ENCODE data around the gene CAMK1. TPM values are rescaled to one million over a fixed set of nuclear protein-coding genes. Genes with fewer than 3 reads are reported as not detected.
A peak's percentile ranks its signal among the peaks of the same experiment; 100 is the strongest.

Gene CAMK1
- total RNA-seq, 2 donors from 2014 or later: 19.8 to 24.4 TPM

DNA sequence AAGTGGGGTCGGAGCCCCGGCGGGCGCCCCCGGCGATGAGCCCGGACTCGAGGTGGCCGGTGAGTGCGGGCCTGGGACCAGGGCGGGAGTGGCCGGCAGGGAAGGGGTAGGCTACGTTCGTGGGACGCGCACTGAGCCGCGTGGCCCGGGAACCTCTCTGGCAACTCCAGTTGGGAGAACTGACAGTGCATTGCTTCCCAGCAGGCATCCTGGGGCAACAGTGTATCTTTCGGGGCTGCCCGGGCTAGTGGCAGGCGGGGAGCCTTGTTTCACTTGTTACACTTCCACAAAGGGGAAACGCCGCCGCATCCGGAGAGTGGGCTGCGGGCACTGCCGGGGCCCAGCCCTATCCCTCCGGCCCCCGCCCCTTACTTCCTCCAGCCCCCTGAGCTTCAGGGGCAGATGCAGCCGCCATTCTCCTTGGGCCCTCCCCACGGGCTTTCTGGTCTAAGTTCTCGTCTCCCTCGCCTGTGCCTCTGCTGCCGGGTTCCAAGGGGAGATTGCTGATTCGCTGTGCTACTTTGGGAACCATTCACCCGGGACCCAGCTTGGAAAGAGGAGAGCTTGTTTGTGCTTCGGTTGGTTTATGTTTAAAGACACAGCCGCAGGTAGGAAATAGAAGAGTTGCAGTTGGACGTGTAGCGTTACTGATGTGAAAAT, 37.5 kb downstream of the CAMK1 start:
- Mint-ChIP-seq H3K4me3 (peak overlapping the region; percentile 98), H3K27ac (peak overlapping the region; percentile 81 to 94), H3K9me3 (no peaks in the 10 kb centered on the region), H3K36me3 (peaks cover 7% of the 10 kb centered on the region), H3K27me3 (no peaks in the 10 kb centered on the region), H3K4me1 (ENCODE audit: low read depth in 2 of 2) (peaks cover 51 to 56% of the 10 kb centered on the region in 2 donors)
- DNase-seq (ENCODE audit: low spot score) (peak; percentile 75), ATAC-seq (peak in 1 of 2 donors; percentile 28)

DNA sequence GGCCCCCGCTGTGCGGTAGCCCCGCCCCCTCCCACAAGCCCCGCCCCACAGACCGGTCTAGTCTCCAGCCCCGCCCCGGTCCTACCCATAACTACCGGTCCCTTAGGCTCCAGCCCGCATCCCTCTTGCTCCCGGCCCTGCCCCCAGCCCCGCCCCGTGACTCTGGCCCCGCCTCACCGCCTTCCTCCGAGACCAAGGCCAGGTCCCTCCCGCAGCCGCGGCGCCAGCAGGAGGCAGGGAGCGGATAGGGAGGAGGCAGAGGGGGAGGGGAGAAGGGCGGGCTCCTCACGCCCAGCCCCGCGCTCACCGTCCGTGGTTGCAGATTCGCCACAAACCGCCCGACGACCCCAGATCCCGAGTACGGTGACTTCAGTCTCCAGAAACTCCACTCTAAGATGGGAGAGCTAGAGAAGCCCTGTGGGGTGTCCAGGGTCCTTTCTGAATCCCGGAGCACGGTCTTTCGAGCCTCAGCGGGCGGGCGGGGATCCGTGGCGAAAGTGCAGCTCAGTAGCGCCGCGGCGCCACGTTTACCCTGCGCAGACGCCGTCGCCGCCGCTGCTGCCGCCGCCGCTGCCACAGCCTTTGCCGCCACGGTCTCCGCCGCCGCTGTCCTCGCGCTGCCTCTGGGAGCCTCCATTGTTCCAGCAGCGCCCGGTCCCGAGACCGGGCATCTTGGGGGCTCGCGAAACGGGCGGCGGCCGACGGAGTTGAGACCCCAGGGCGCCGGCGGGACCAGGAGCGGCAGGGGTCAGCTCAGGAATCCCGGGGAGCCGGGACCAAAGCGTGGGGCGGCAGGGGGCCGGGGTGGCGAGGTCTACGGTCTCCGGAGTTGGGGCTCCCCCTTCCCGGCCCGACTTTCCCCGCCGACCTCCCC, 38.3 kb downstream of the CAMK1 start, which contains the start of gene BRPF1:
Gene BRPF1, plus strand, starts transcription at position 530 of the 874 bp plus-strand sequence. CDS start 2,406 bp downstream, outside the sequence.
- Mint-ChIP-seq H3K36me3 (peaks cover 2% of the 10 kb centered on the region), H3K27me3 (no peaks in the 10 kb centered on the region), H3K4me3 (peak within 1 kb of the TSS; percentile 98), H3K9me3 (no peaks in the 10 kb centered on the region), H3K27ac (peak within 1 kb of the TSS; percentile 81 to 94), H3K4me1 (ENCODE audit: low read depth in 2 of 2) (peaks cover 53 to 56% of the 10 kb centered on the region in 2 donors)
- ATAC-seq (peak; percentile 98 to 99), DNase-seq (ENCODE audit: low spot score) (peak; percentile 99)

DNA sequence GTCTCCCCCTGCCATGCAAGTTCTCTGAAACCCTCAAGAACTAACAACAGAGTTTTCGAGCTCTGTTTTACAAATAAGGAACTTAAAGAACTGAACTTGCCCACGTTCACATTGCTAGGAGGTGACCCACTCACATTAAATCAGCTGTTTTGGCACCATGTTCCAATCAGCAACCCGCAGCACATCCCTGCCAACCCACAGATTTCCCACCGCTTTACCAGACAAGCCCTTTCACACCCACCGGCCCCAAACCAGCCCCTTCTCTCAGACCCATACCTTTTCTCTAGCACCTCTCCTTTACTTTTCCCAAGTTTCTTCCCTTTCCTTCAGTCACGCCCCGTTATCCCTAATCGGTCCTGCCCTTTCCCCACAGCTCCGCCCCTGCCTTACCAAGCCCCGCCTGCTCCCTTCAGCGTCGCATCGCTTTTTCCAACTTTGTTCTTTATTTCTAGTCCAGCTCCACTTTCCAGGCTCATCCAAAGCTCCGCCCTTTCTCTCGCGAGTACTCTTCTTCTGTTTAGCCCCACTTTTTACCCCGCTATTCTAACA, 39.0 kb downstream of the CAMK1 start:
- no peaks in the 10 kb centered on the region for H3K36me3 Mint-ChIP-seq
- peak; percentile 50 to 70 for ATAC-seq
- H3K27ac Mint-ChIP-seq: peak overlapping the region; percentile 81 to 85
- peaks cover 50 to 52% of the 10 kb centered on the region in 2 donors for H3K4me1 Mint-ChIP-seq (ENCODE audit: low read depth in 2 of 2)
- peak overlapping the region; percentile 97 for H3K4me3 Mint-ChIP-seq
- H3K9me3 Mint-ChIP-seq: no peaks in the 10 kb centered on the region
- no peaks in the 10 kb centered on the region for H3K27me3 Mint-ChIP-seq
- peak; percentile 68 for DNase-seq (ENCODE audit: low spot score)

DNA sequence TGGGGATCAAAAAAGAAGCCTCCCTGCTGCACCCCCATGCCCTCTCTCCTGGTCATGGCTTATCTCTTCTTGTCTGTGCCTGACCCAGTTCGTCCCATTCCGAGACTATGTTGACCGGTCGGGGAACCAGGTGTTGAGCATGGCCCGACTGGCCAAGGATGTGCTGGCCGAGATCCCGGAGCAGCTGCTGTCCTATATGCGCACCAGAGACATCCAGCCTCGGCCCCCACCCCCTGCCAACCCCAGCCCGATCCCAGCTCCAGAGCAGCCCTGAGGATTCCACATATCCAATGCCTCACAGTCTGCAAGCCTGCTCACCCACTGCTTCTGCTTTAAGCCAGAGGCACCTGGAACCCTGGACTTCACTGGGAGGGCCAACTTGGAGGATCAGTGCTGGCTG, 40.3 kb downstream of the CAMK1 start:
- H3K4me1 Mint-ChIP-seq (ENCODE audit: low read depth in 2 of 2): peaks cover 44 to 45% of the 10 kb centered on the region in 2 donors
- no peaks in the 10 kb centered on the region for H3K27me3 Mint-ChIP-seq
- H3K9me3 Mint-ChIP-seq: no peaks in the 10 kb centered on the region
- no peak for DNase-seq (ENCODE audit: low spot score)
- no peak for ATAC-seq
- H3K27ac Mint-ChIP-seq: no peak overlapping the region
- H3K4me3 Mint-ChIP-seq: peak overlapping the region; percentile 17
- H3K36me3 Mint-ChIP-seq: no peaks in the 10 kb centered on the region

DNA sequence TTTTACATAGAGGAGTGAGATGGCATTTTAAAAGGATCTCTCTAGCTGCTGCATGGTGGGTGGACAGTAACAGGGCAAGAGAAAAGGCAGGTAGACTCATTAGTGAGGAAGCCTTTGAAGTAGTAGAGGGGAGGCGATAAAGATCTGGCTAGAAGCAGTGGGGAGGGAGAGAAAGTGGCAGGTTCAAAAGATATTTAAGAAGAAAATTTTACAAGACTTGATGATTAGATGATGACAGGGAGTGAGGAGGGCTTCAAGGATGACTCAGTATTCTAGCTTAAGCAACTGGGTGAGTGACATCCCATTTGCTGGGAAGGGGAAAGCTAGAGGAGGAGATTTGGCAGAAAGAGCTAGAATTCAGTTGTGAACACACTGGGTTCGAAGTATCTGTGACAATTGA, 42.0 kb downstream of the CAMK1 start:
- Mint-ChIP-seq H3K4me3 (peak overlapping the region; percentile 62), H3K27me3 (peaks cover 0 to 1% of the 10 kb centered on the region in 2 donors), H3K36me3 (no peaks in the 10 kb centered on the region), H3K27ac (peak overlapping the region; percentile 13 to 22), H3K4me1 (ENCODE audit: low read depth in 2 of 2) (peaks cover 29 to 30% of the 10 kb centered on the region in 2 donors), H3K9me3 (no peaks in the 10 kb centered on the region)
- ATAC-seq (no peak), DNase-seq (ENCODE audit: low spot score) (no peak)

DNA sequence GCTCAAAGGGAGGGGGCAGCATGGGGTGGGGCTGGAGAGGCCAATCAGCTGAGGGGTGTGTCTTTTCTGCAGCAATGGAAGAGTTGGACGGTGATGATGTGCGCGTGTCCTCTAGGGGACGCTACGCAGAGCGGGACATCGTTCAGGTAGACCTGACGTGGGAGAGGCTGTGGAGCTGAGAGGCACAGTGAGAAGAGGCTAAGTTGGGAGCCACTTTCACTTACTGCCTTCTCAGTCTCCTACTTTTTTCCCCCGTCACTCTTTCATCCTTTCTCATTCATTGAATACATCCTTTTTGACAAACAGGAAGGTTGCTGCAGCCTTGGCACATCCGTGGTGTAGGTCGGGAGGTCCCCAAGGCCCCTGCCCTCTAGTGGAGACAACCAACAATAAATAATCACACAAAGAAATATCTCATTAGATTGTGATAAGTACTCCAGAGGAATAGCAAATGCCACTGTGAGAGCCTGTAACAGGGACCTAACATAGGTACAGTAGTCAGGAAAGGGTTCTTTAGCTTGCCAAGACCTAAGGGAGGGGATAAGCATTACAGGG, 42.6 kb downstream of the CAMK1 start:
- DNase-seq (ENCODE audit: low spot score): no peak
- H3K4me1 Mint-ChIP-seq (ENCODE audit: low read depth in 2 of 2): peaks cover 24 to 25% of the 10 kb centered on the region in 2 donors
- no peak for ATAC-seq
- no peaks in the 10 kb centered on the region for H3K36me3 Mint-ChIP-seq
- no peaks in the 10 kb centered on the region for H3K9me3 Mint-ChIP-seq
- H3K27ac Mint-ChIP-seq: peak overlapping the region; percentile 13 to 22
- H3K27me3 Mint-ChIP-seq: peaks cover 0 to 2% of the 10 kb centered on the region in 2 donors
- H3K4me3 Mint-ChIP-seq: peak overlapping the region; percentile 62

DNA sequence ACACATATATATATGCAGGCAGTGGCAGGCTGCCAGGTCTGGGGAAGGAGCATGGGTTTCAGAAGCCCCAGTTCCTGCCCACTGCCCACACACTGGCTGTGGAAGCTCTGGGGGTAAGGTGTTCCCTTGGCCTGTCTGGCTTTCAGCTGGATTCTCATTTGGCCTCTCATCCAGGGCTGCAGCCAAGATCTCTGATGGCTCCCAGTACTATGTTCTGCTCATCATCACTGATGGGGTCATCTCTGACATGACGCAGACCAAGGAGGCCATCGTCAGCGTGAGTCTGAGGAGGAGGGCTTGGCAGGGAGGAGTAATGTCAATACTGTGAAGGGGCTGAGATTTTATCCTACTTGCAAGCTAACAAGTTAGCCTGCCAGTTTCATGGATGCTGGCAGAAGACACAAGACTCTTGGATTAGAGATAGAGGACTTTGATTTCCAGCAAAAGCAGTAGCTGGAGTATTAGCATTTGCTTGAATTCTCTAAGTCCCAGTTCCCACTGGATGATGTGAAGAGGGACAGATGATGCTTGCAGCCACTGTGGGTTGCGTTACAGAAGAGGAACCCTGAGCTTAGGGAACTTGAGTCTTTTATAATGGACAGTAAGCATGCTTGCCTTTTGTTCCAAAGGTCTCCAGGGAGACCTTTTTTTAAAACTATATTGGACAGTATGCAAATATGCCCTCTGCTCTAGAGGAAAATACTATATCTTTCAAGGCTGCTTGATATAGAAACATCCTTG, 43.8 kb downstream of the CAMK1 start:
- Mint-ChIP-seq H3K4me1 (ENCODE audit: low read depth in 2 of 2) (peaks cover 22 to 23% of the 10 kb centered on the region in 2 donors), H3K27ac (no peak overlapping the region), H3K36me3 (no peaks in the 10 kb centered on the region), H3K4me3 (no peak overlapping the region), H3K27me3 (peaks cover 0 to 2% of the 10 kb centered on the region in 2 donors), H3K9me3 (no peaks in the 10 kb centered on the region)
- DNase-seq (ENCODE audit: low spot score) (no peak), ATAC-seq (no peak)

DNA sequence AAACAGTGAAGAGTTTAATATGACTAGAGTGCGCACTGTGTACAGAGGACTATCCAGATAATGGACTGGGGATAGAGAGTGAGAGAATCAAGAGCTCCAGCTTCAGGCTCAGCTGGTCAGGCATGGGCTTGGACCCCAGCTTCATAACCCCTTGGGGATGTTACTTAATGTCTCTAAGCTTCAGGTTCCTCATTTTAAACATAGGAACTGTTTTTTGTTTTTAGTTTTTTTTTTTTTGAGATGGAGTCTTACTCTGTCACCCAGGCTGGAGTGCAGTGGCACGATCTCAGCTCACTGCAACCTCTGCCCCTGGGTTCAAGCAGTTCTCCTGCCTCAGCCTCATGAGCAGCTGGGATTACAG, 48.1 kb downstream of the CAMK1 start:
- no peak for DNase-seq (ENCODE audit: low spot score)

DNA sequence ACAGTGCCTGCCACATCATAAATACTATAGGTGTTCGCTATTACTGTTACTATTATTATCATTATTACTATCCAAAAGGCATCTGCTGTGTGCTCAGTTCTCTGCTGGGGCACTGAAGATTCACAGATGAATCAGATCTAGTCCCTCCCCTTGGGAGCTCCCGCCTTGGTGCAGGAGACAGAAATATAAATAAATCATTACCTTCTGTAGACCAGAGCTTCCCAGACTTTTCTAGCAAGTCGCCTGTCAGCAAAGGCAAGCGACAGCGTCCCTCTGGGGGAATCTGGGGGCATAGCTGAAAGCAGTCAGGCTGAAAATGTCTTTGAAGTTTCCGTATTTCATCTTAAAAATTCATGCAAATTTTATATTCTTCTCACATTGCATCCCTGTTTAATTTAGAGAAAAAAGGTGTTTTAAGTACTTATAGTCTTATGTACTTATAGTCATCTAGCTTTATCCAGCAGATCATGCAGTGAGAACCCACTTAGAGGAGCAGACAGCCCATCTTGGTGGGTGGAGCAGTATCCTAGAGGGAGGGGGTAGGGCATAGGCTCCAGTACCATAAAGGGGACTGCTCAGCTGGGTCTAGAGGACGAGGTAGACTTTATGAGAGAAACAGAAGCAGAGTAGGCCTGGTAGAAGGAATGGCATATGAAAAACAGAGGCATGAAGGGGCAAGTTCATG, 48.6 kb downstream of the CAMK1 start:
- no peaks in the 10 kb centered on the region for H3K36me3 Mint-ChIP-seq

More for the DNA sequence above, 48.1 kb downstream of the CAMK1 start:
- H3K27me3 Mint-ChIP-seq: peaks cover 0 to 2% of the 10 kb centered on the region in 2 donors
- no peak overlapping the region for H3K27ac Mint-ChIP-seq
- peaks cover 2 to 6% of the 10 kb centered on the region in 2 donors for H3K4me1 Mint-ChIP-seq (ENCODE audit: low read depth in 2 of 2)
- no peaks in the 10 kb centered on the region for H3K36me3 Mint-ChIP-seq
- ATAC-seq: no peak
- H3K9me3 Mint-ChIP-seq: no peaks in the 10 kb centered on the region
- H3K4me3 Mint-ChIP-seq: no peak overlapping the region

DNA sequence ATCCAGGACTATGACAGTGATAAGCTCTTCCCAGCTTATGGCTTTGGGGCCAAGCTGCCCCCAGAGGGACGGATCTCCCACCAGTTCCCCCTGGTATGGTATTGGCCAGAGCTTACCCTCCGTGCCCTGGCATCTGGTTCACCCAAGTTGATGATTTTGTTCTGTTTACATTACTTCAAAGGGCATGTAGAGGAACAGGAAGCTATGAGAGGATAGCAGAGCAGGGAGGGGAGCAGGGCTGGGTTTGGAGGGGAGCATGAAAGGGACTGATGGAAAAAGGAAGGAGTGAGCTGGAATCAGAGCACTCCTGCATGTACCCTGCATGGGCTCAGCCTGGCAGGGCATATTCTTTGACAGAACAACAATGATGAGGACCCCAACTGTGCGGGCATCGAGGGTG, 51.6 kb downstream of the CAMK1 start:
- Mint-ChIP-seq H3K4me1 (ENCODE audit: low read depth in 2 of 2) (no peaks in the 10 kb centered on the region), H3K27ac (no peak overlapping the region), H3K4me3 (no peak overlapping the region), H3K9me3 (no peaks in the 10 kb centered on the region), H3K27me3 (peaks cover 2 to 5% of the 10 kb centered on the region in 2 donors), H3K36me3 (no peaks in the 10 kb centered on the region)
- no peak for ATAC-seq
- no peak for DNase-seq (ENCODE audit: low spot score)

More for the DNA sequence above, 48.6 kb downstream of the CAMK1 start:
- H3K4me1 Mint-ChIP-seq (ENCODE audit: low read depth in 2 of 2): peaks cover 0 to 3% of the 10 kb centered on the region in 2 donors
- no peak overlapping the region for H3K4me3 Mint-ChIP-seq
- no peak overlapping the region for H3K27ac Mint-ChIP-seq
- H3K9me3 Mint-ChIP-seq: no peaks in the 10 kb centered on the region
- ATAC-seq (no peak), DNase-seq (ENCODE audit: low spot score) (no peak)
- peaks cover 0 to 2% of the 10 kb centered on the region in 2 donors for H3K27me3 Mint-ChIP-seq

DNA sequence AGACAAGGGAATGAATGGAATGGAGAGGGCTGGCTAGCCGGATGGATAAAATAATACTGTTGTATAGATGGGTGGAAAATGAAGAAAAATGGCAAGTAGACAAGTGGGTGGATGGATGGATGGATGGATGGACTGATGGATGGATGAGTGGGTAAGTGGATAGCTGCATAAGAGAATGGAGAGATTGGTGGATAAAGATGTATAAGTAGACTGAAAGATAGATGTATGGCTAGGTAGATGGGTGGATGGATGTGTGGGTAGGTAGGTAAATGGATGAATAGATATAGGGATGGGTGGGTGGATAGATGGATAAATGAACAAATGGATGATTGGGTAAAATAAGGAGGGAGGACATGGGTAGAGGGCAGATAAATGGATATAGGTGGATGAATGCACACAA, 52.2 kb downstream of the CAMK1 start:
- ATAC-seq: no peak
- Mint-ChIP-seq H3K4me1 (ENCODE audit: low read depth in 2 of 2) (no peaks in the 10 kb centered on the region), H3K9me3 (no peaks in the 10 kb centered on the region), H3K4me3 (no peak overlapping the region), H3K27me3 (peaks cover 0 to 8% of the 10 kb centered on the region in 2 donors), H3K27ac (no peak overlapping the region), H3K36me3 (no peaks in the 10 kb centered on the region)
- DNase-seq (ENCODE audit: low spot score): no peak

DNA sequence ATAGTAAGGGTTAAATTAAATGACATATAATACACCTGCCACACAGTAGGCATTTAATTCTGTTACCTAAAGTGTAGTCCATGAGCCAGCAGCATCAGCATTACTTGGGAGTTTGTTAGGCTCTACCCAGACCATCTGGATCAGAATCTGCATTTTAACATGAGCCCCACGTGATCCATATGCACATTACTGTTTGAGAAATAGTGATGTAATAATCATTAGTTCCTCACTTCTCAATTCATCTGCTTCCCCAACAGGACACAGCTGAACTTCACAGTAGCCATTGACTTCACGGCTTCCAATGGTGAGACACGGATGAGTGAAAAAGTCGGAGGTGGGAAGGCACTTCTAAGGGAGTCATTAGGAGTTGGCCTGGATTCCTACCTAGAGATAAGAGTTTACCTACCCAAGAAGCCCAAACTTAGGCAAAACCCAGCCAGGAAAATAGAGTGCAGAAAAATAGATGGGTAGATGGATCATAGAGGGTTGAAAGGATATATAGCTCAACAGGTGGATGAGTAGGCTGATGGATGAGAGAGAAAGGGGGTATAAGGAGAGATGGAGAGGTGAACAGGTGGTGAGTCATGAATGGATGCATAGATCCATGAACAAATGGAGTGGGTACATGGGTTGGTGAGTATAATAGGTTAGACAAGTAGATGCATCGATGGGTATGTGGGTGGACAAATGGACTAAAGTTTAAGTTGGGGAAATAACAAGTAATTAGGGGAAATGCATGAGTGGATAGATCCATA, 52.8 kb downstream of the CAMK1 start:
- no peak overlapping the region for H3K27ac Mint-ChIP-seq
- ATAC-seq (no peak), DNase-seq (ENCODE audit: low spot score) (no peak)
- peaks cover 0 to 8% of the 10 kb centered on the region in 2 donors for H3K27me3 Mint-ChIP-seq
- H3K4me3 Mint-ChIP-seq: no peak overlapping the region
- H3K36me3 Mint-ChIP-seq: no peaks in the 10 kb centered on the region
- no peaks in the 10 kb centered on the region for H3K4me1 Mint-ChIP-seq (ENCODE audit: low read depth in 2 of 2)
- H3K9me3 Mint-ChIP-seq: no peaks in the 10 kb centered on the region

All from natural killer cell treated with Interleukin-12 subunit alpha and Interleukin-12 subunit beta and Interleukin-15 and Interleukin-18, amount 100 ng/mL, for 72 hours (primary cell).